ENCODE data around the gene SIRT6.
"Not testable (repeated sequence)": the region's sequence is repeated elsewhere in the genome, so short reads cannot be mapped to it uniquely, and the experiment has no call there.

The SIRT6 gene

GRCh38 chr19:4142916-4143315 lies 39.4 kb downstream of the SIRT6 start:
- not testable (repeated sequence) for H3K9me3 ChIP-seq (ENCODE audit: insufficient read depth, low read depth, low read length); H3K4me3 ChIP-seq (ENCODE audit: low read length); H3K4me1 ChIP-seq (ENCODE audit: insufficient read depth, low read length); H3K36me3 ChIP-seq (ENCODE audit: insufficient read depth, low read depth, low read length); H3K9ac ChIP-seq (ENCODE audit: low read depth, low read length); H3K27me3 ChIP-seq (ENCODE audit: insufficient read depth, low read length); H3K27ac ChIP-seq (ENCODE audit: low read length)

GRCh38 chr19:4140237-4140711 lies 42.1 kb downstream of the SIRT6 start:
- Histone ChIP-seq H3K36me3 (ENCODE audit: insufficient read depth, low read depth, low read length) (no peaks in the 10 kb centered on the region), H3K4me1 (ENCODE audit: insufficient read depth, low read length) (no peaks in the 10 kb centered on the region), H3K27me3 (ENCODE audit: insufficient read depth, low read length) (no peaks in the 10 kb centered on the region), H3K9ac (ENCODE audit: low read depth, low read length) (no peak overlapping the region), H3K9me3 (ENCODE audit: insufficient read depth, low read depth, low read length) (no peaks in the 10 kb centered on the region), H3K4me3 (ENCODE audit: low read length) (no peak overlapping the region), H3K27ac (ENCODE audit: low read length) (no peak overlapping the region)

GRCh38 chr19:4139614-4140236 lies 42.6 kb downstream of the SIRT6 start:
- Histone ChIP-seq H3K4me3 (ENCODE audit: low read length) (no peak overlapping the region), H3K4me1 (ENCODE audit: insufficient read depth, low read length) (no peaks in the 10 kb centered on the region), H3K27ac (ENCODE audit: low read length) (no peak overlapping the region), H3K27me3 (ENCODE audit: insufficient read depth, low read length) (no peaks in the 10 kb centered on the region), H3K36me3 (ENCODE audit: insufficient read depth, low read depth, low read length) (no peaks in the 10 kb centered on the region), H3K9me3 (ENCODE audit: insufficient read depth, low read depth, low read length) (no peaks in the 10 kb centered on the region), H3K9ac (ENCODE audit: low read depth, low read length) (no peak overlapping the region)

GRCh38 chr19:4138445-4138844 lies 43.9 kb downstream of the SIRT6 start:
- H3K27ac ChIP-seq (ENCODE audit: low read length), result no peak overlapping the region
- no peak overlapping the region for H3K4me3 ChIP-seq (ENCODE audit: low read length)
- no peaks in the 10 kb centered on the region for H3K4me1 ChIP-seq (ENCODE audit: insufficient read depth, low read length)
- H3K27me3 ChIP-seq (ENCODE audit: insufficient read depth, low read length), result peaks cover 4% of the 10 kb centered on the region; the same call in 1 of the 2 replicates
- H3K9me3 ChIP-seq (ENCODE audit: insufficient read depth, low read depth, low read length), result no peaks in the 10 kb centered on the region
- no peak overlapping the region for H3K9ac ChIP-seq (ENCODE audit: low read depth, low read length)
- H3K36me3 ChIP-seq (ENCODE audit: insufficient read depth, low read depth, low read length), result no peaks in the 10 kb centered on the region

GRCh38 chr19:4136680-4137088 lies 45.7 kb downstream of the SIRT6 start:
- peaks cover 4% of the 10 kb centered on the region; the same call in 1 of the 2 replicates for H3K27me3 ChIP-seq (ENCODE audit: insufficient read depth, low read length)
- no peaks in the 10 kb centered on the region for H3K4me1 ChIP-seq (ENCODE audit: insufficient read depth, low read length)
- H3K27ac ChIP-seq (ENCODE audit: low read length), result no peak overlapping the region
- H3K9me3 ChIP-seq (ENCODE audit: insufficient read depth, low read depth, low read length), result no peaks in the 10 kb centered on the region
- H3K4me3 ChIP-seq (ENCODE audit: low read length), result no peak overlapping the region
- H3K36me3 ChIP-seq (ENCODE audit: insufficient read depth, low read depth, low read length), result no peaks in the 10 kb centered on the region
- no peak overlapping the region for H3K9ac ChIP-seq (ENCODE audit: low read depth, low read length)

GRCh38 chr19:4135386-4135785 lies 47.0 kb downstream of the SIRT6 start:
- H3K36me3 ChIP-seq (ENCODE audit: insufficient read depth, low read depth, low read length); H3K27me3 ChIP-seq (ENCODE audit: insufficient read depth, low read length); H3K4me1 ChIP-seq (ENCODE audit: insufficient read depth, low read length); H3K9me3 ChIP-seq (ENCODE audit: insufficient read depth, low read depth, low read length); H3K9ac ChIP-seq (ENCODE audit: low read depth, low read length); H3K4me3 ChIP-seq (ENCODE audit: low read length); H3K27ac ChIP-seq (ENCODE audit: low read length): not testable (repeated sequence)

- Histone ChIP-seq H3K9me3 (ENCODE audit: insufficient read depth, low read depth, low read length) (no peaks in the 10 kb centered on the region), H3K27me3 (ENCODE audit: insufficient read depth, low read length) (peaks cover 4% of the 10 kb centered on the region; the same call in 1 of the 2 replicates), H3K4me1 (ENCODE audit: insufficient read depth, low read length) (no peaks in the 10 kb centered on the region), H3K4me3 (ENCODE audit: low read length) (no peak overlapping the region), H3K9ac (ENCODE audit: low read depth, low read length) (no peak overlapping the region), H3K36me3 (ENCODE audit: insufficient read depth, low read depth, low read length) (no peaks in the 10 kb centered on the region), H3K27ac (ENCODE audit: low read length) (no peak overlapping the region)
Measured at GRCh38 chr19:4134351-4134750, 48.0 kb downstream of the SIRT6 start.

GRCh38 chr19:4130744-4131438 lies 51.5 kb downstream of the SIRT6 start:
- Histone ChIP-seq H3K9ac (ENCODE audit: low read depth, low read length) (no peak overlapping the region; the same call in 1 of the 2 replicates), H3K36me3 (ENCODE audit: insufficient read depth, low read depth, low read length) (no peaks in the 10 kb centered on the region), H3K4me1 (ENCODE audit: insufficient read depth, low read length) (no peaks in the 10 kb centered on the region), H3K4me3 (ENCODE audit: low read length) (no peak overlapping the region), H3K27me3 (ENCODE audit: insufficient read depth, low read length) (peaks cover 4% of the 10 kb centered on the region; the same call in 1 of the 2 replicates), H3K27ac (ENCODE audit: low read length) (no peak overlapping the region), H3K9me3 (ENCODE audit: insufficient read depth, low read depth, low read length) (no peaks in the 10 kb centered on the region)

GRCh38 chr19:4129050-4129449 lies 53.3 kb downstream of the SIRT6 start:
- not testable (repeated sequence) for H3K4me1 ChIP-seq (ENCODE audit: insufficient read depth, low read length); H3K27me3 ChIP-seq (ENCODE audit: insufficient read depth, low read length); H3K36me3 ChIP-seq (ENCODE audit: insufficient read depth, low read depth, low read length); H3K9me3 ChIP-seq (ENCODE audit: insufficient read depth, low read depth, low read length); H3K27ac ChIP-seq (ENCODE audit: low read length); H3K9ac ChIP-seq (ENCODE audit: low read depth, low read length); H3K4me3 ChIP-seq (ENCODE audit: low read length)

- H3K27me3 ChIP-seq (ENCODE audit: insufficient read depth, low read length); H3K9ac ChIP-seq (ENCODE audit: low read depth, low read length); H3K9me3 ChIP-seq (ENCODE audit: insufficient read depth, low read depth, low read length); H3K27ac ChIP-seq (ENCODE audit: low read length); H3K36me3 ChIP-seq (ENCODE audit: insufficient read depth, low read depth, low read length); H3K4me3 ChIP-seq (ENCODE audit: low read length); H3K4me1 ChIP-seq (ENCODE audit: insufficient read depth, low read length): not testable (repeated sequence)
Measured at GRCh38 chr19:4127322-4127721, 55.0 kb downstream of the SIRT6 start.

GRCh38 chr19:4124638-4125037 lies 57.7 kb downstream of the SIRT6 start:
- no peak overlapping the region for H3K27ac ChIP-seq (ENCODE audit: low read length)

More at GRCh38 chr19:4124638-4125037, 57.7 kb downstream of the SIRT6 start:
- Histone ChIP-seq H3K36me3 (ENCODE audit: insufficient read depth, low read depth, low read length) (peaks cover 4% of the 10 kb centered on the region; the same call in 1 of the 2 replicates), H3K4me3 (ENCODE audit: low read length) (peak overlapping the region; percentile 86), H3K9me3 (ENCODE audit: insufficient read depth, low read depth, low read length) (no peaks in the 10 kb centered on the region), H3K9ac (ENCODE audit: low read depth, low read length) (peak overlapping the region; percentile 84; the same call in 1 of the 2 replicates), H3K4me1 (ENCODE audit: insufficient read depth, low read length) (peaks cover 5% of the 10 kb centered on the region), H3K27me3 (ENCODE audit: insufficient read depth, low read length) (no peaks in the 10 kb centered on the region)

Data from iPS-20b (cell line).